GM21737 (cell line): Measurements from ENCODE around the gene AKNA.

Experiments
- ATAC-seq: cut with Tn5 transposase; IDR thresholded peaks from one replicate; pipeline ENCODE4 v1.9.1; 2021; ENCODE audit warnings: mild to moderate bottlenecking, moderate library complexity; ENCODE audit not compliant: unreplicated experiment

Gene AKNA

DNA sequence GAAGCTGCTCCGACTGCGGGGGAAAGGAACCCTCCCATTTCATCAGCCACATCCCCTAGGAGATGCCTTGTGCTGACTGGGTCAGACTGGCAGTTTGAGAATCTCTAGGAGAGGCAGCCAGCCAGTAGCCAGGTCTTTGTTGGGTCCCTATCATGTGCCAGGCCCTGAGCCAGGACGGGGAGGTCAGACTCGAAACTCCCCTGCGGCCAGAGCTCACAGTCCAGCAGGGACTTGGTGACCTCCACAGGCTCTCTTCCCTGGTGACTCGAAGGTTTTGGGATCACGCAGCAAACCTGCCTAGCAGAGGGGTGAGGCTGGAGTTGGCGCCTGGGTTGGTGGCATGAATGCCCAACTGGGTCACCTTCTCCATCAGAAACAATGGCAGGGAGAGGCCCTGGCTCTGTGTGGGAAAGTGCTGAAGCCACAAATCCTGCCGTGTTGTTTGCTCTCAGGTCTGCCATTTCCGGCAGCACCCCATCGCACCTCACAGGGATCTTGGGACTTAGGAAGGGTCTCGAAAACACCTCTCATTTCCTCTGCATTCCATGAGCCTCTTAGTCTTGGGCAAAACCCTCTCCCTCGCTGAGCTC, 79.3 kb downstream of the AKNA start:
- ATAC-seq, result no peak

DNA sequence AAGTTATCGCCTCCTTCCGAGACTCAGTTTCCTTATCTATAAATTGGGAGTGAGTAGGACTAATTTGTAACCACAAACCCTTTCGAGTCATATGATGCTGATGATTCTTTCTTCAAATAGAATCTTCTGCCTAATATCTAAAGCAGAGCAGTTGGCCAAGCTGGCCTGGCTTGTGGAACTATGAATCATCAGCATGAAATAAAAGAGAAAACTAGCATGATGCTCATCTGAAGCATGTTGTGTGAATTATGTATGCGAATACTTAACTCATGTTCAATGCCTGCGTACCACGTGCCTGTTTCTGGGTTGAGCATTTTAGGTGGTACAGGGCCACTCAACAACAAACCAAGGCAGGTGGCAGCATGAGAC, 79.9 kb downstream of the AKNA start:
- ATAC-seq, result no peak

- ATAC-seq, result no peak
Measured at GRCh38 chr9:114304416-114305188, 83.2 kb downstream of the AKNA start.

GRCh38 chr9:114303977-114304376, 83.8 kb downstream of the AKNA start:
- ATAC-seq, result no peak

GRCh38 chr9:114303571-114303970, 84.2 kb downstream of the AKNA start:
- no peak for ATAC-seq

GRCh38 chr9:114302727-114303126, 85.1 kb downstream of the AKNA start:
- no peak for ATAC-seq

- no peak for ATAC-seq
Measured at GRCh38 chr9:114301798-114302565, 85.8 kb downstream of the AKNA start.

DNA sequence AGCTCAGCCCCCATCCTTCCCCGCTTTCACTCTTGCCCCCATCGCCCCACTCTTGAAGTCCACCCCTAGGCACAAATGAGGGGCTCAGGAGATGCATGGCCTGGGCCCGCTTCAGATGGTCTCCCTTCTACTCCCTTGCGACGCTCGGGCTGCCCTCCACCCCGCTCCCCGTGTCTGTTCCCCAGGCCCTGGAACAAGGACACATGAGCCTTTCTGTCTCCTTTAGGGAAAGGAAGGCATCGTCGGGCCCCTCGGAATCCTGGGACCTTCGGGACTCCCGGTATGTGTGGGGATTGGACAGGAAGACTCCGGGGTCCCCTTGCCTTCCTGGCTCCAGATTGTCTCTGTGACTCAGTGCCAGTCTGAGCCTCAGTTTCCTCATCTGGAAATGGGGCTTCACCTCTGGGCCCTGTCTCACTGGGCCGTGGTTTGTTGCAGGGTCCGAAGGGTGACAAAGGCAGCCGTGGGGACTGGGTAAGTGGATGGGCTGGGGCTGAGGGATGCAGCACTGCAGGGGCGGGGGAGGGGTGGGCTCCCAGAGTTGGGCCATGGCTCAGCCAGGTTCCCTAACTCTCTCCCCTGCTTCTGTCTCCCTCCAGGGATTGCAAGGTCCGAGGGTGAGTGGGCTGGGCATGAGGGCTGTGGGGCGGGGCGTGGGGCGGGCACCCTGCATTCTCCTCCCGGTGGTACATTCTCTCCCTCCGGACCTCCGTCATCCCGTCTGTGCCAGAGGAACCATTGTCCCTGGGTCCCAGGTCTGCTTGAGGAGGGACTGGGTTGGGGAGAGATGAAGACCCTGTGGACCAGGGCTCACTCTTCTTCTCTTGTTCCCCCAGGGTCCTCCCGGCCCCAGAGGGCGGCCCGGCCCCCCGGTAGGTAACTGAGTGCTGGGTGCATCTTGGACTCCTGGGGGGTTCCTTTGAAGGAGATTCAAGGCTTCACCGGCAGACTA, 86.7 kb downstream of the AKNA start:
- no peak for ATAC-seq

DNA sequence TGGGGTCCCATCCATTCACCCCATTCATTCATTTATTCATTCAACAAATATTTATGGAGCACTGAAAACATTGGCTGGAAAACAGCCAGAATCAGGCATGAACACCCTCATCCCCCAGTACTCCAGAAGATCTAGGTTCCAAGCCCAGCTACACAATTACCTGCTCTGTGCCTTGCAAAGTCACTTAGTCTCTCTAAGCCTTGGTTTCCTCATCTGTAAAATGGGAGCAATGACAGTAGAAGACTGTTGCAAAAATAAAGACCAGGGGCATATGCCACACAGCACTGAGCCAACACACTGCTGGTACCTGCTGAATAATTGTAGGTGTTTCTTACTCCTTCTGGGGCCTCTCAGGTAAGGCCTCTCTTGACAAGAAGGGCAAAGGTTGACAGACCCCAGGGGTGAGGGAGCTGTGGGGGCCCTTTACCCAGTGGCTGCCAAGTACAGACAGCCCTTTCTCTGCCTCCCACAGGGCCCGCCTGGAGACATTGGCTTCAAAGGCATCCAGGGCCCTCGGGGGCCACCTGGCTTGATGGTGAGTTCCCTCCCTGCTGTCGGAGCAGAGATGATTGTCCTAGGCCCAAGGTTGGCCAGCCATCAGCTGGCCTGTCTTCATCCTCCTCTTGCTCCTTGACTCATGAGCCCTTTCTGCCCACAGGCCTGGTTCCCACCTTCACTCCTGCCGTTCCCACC, 87.5 kb downstream of the AKNA start:
- ATAC-seq, result no peak

DNA sequence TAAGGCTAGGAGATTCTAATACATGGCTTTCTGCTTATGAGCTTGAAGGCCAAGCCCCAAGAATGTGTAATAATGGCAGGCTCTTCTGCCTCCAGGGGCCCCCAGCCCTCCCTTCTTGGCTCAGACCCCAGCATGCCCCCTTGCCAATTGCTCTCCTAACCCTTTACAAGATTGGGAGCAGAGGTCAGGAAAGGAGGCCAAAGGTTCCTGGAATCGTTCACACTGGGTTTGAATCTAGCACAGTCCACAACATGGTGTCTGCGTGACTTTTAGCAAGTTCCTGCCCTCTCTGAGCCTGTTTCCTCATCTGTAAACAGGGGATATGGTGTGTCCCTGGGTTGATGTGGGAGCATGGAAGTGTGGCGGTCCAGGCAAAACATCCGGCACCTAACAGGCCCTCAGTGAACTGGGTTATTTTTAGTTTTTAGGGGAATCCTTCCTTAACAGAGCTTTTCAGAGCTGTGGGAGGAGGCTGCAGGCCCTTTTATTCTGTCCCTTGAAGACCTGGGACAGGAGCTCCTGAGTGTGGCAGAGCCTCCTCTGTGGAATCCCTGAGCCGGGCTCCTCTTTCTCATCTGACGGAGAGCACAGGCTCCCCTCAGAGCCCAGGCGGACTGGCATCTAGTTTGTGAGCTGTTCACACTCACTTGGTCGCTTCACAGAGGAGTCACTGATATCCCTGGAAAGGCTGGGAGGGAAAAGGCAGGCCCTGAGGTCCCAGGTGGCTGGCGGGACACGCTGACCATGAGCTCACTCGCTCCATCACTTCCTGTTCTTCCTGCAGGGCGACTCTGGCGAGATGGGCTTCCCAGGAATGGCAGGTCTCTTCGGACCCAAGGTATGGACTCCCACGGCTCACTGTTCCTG, 88.3 kb downstream of the AKNA start:
- ATAC-seq, result no peak

- ATAC-seq, result no peak
Measured at GRCh38 chr9:114296338-114296737, 91.4 kb downstream of the AKNA start.

- ATAC-seq, result no peak
Measured at GRCh38 chr9:114294664-114295063, 93.1 kb downstream of the AKNA start.

DNA sequence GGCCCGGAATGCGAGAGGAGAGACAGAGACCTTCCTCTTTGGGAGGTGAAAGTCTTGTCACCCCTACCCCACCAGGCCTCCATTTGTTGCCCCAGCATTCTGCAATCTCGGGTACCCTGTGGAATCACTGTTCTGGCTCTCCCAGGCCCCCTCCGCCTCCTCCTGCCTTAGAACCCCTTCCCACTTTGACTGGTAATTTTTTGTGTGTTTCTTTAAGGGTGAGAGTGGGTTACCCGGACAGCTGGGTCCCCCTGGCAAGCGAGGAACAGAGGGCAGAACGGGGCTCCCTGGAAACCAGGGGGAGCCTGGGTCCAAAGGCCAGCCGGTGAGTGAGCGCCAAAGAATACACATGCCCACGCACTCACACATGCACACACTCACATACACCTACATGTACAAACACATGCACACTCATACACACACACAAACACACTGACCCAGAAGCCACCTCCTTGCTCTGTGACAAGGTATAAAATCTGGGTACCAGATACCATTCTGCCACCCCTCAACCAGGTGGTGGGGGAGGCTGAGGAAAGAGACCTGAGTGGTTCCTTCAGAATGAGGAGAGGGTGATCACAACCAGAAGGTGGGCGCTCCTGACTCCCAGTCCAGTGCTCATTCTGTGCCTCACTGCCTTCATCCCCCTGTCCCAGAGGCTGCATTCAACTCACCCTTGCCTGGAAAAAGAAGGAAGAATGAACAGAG, 95.7 kb downstream of the AKNA start:
- ATAC-seq, result no peak

GRCh38 chr9:114291064-114291474, 96.7 kb downstream of the AKNA start:
- ATAC-seq, result no peak

- ATAC-seq, result no peak
Measured at GRCh38 chr9:114290561-114290986, 97.2 kb downstream of the AKNA start.

DNA sequence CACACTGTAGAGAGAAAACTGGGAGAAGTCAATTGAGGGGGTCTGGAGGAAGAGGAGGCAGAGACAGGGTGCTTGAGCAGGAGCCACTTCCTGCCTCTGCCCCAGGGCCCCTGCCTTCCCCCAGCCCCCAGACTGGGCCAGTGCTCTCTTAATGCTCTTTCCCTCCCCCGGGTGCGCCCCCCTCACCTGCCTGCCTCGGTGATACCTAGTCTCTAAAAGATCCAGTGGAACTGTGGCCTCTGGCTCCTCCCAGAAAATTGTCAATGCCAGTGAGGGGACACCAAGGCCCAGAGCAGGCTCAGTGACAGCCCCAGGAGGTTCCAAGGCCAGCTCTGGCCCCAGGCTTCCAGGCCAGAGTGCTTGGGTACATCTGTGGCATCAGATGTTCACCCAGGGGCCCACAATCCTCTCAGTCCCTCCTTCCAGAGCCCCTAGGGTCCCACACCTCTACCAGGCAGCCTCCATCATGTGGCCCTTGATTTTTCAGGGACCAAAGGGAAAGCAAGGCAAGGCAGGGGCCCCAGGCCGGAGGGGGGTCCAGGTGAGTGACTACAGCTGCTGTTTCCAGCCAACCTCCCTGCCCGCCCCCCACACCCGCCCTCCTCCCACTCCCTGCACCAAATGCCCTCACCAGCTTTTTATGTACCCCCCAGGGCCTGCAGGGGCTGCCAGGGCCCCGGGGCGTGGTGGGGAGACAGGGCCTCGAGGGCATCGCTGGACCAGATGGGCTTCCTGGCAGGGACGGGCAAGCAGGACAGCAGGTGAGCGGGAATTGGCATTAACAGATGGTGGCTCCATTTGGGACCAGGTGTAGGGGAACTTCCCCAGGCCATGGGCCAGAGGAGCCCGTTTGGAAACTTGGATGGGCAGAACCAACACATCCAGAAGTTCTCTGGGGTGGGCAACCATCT, 98.0 kb downstream of the AKNA start:
- ATAC-seq, result no peak

- no peak for ATAC-seq
Measured at GRCh38 chr9:114289106-114289505, 98.7 kb downstream of the AKNA start.
